Aorta (tissue), 5 donors: ENCODE data around the gene FSIP1. TPM values are rescaled to one million over a fixed set of nuclear protein-coding genes. Genes with fewer than 3 reads are reported as not detected.

Experiments
- ATAC-seq: fragments of 200-7000 bp; cut with Tn5 transposase; one replicate; pipeline ENCODE4 v1.9.1; 2022; ENCODE audit warnings: moderate library complexity; ENCODE audit not compliant: low FRiP score
- DNase-seq, 2 donors: peaks; one replicate each; pipeline ENCODE4 v3.0.0-alpha.2; 2020
- H3K27ac ChIP-seq, 2 donors: one replicate each; pipeline ENCODE4 v1.5.1; 2013; ENCODE audit warnings: low read length in 2 of 2, mild to moderate bottlenecking in 2 of 2, moderate library complexity in 2 of 2, control low read depth in 1 of 2, inconsistent platforms in 1 of 2, low read depth in 1 of 2
- H3K27me3 ChIP-seq, 2 donors: one replicate each; pipeline ENCODE4 v1.6.1; 2013; ENCODE audit warnings: control low read depth in 1 of 2, low read length in 1 of 2, mild to moderate bottlenecking in 1 of 2, moderate library complexity in 1 of 2; ENCODE audit not compliant: insufficient read depth in 2 of 2, control insufficient read depth in 1 of 2
- H3K36me3 ChIP-seq, 2 donors: one replicate each; pipeline ENCODE4 v1.6.1; 2013; ENCODE audit warnings: control low read depth in 1 of 2, low read length in 1 of 2, mild to moderate bottlenecking in 1 of 2; ENCODE audit not compliant: insufficient read depth in 2 of 2, control insufficient read depth in 1 of 2
- H3K4me1 ChIP-seq, 2 donors: one replicate each; pipeline ENCODE4 v1.6.1; 2013; ENCODE audit warnings: low read length in 2 of 2, control low read depth in 1 of 2, mild to moderate bottlenecking in 1 of 2, moderate library complexity in 1 of 2; ENCODE audit not compliant: insufficient read depth in 2 of 2, control insufficient read depth in 1 of 2
- H3K4me3 ChIP-seq, 2 donors: one replicate each; pipeline ENCODE4 v1.5.1; 2013; ENCODE audit warnings: low read length in 2 of 2, control low read depth in 1 of 2, mild to moderate bottlenecking in 1 of 2
- H3K9me3 ChIP-seq: one replicate; pipeline ENCODE4 v1.6.1; 2013; ENCODE audit warnings: mild to moderate bottlenecking, low read length; ENCODE audit not compliant: control insufficient read depth
- WGBS, 2 donors: extraction: QIAGEN DNeasy Blood & Tissue Kit; methylation state at CpG; one replicate each; pipeline ENCODE4 v1.1.7; 2013; 5-methylcytosine and 5-hydroxymethylcytosine counted together
- intact Hi-C, 2 donors: fragments of 100-400 bp; cut with DNase I; formaldehyde crosslinking; loops; one replicate each; pipeline versions ENCODE4 v1.14.2 to v1.15.0; 2022
- polyA plus RNA-seq, 2 donors: library from polyadenylated mRNA; stranded (reverse); fragments of 200-250 nt; gene quantifications; one replicate each; pipeline ENCODE4 v1.2.3, GENCODE V29; 2013
- total RNA-seq, 2 donors: library from RNA; stranded (reverse); fragmentation: NEBNext Ultra II Directional; extraction: Animal tissue kit (Norgen Biotek cat#: 25700); gene quantifications; one replicate each; pipeline ENCODE4 v1.2.1, GENCODE V29; 2021
- donor health status: healthy with polysubstance abuse.
- donor health status: Bipolar disorder and iron deficiency.
- donor health status: DM: no; HTN: no; CAD: no.
- donor health status: DM: no; HTN: no; CAD: no.
- donor health status: DM: yes; HTN: yes; CAD: no.

FSIP1 gene
- total and polyA plus RNA-seq, 4 donors: 1.2 TPM; not detected in 1

GRCh38 chr15:39797407-39797806 is 14.8 kb upstream of the FSIP1 start:
- H3K9me3 ChIP-seq: no peaks in the 10 kb centered on the region
- ATAC-seq: no peak
- no peaks in the 10 kb centered on the region for H3K4me1 ChIP-seq
- WGBS, 2 donors: 91 to 93% methylated on average over 6 of the region's 6 CpGs
- peaks cover 0 to 7% of the 10 kb centered on the region in 2 donors for H3K36me3 ChIP-seq
- no peak for DNase-seq
- no peak overlapping the region for H3K27ac ChIP-seq
- no peak overlapping the region for H3K4me3 ChIP-seq
- no peaks in the 10 kb centered on the region for H3K27me3 ChIP-seq
- intact Hi-C loops: no loop called here

- no peak for ATAC-seq
Observed at GRCh38 chr15:39796601-39797000, 14.0 kb upstream of the FSIP1 start.

GRCh38 chr15:39795486-39795885 is 12.8 kb upstream of the FSIP1 start:
- Histone ChIP-seq H3K27ac (no peak overlapping the region), H3K27me3 (no peaks in the 10 kb centered on the region), H3K4me1 (no peaks in the 10 kb centered on the region), H3K36me3 (peaks cover 0 to 7% of the 10 kb centered on the region in 2 donors), H3K9me3 (no peaks in the 10 kb centered on the region), H3K4me3 (no peak overlapping the region)
- intact Hi-C loops: no loop called here
- DNase-seq (no peak), ATAC-seq (no peak)
- 49 to 68% methylated on average over 3 of the region's 3 CpGs for WGBS, 2 donors

More at GRCh38 chr15:39796601-39797000, 14.0 kb upstream of the FSIP1 start:
- intact Hi-C loops: no loop called here
- Histone ChIP-seq H3K27ac (no peak overlapping the region), H3K27me3 (no peaks in the 10 kb centered on the region), H3K9me3 (no peaks in the 10 kb centered on the region), H3K4me3 (no peak overlapping the region), H3K4me1 (no peaks in the 10 kb centered on the region), H3K36me3 (peaks cover 0 to 7% of the 10 kb centered on the region in 2 donors)
- 92 to 94% methylated on average over 5 of the region's 5 CpGs for WGBS, 2 donors
- no peak for DNase-seq

GRCh38 chr15:39794954-39795353 is 12.3 kb upstream of the FSIP1 start:
- intact Hi-C loops: no loop called here
- H3K4me1 ChIP-seq: no peaks in the 10 kb centered on the region
- WGBS, 2 donors: 93 to 96% methylated on average over 3 of the region's 3 CpGs
- peaks cover 0 to 6% of the 10 kb centered on the region in 2 donors for H3K36me3 ChIP-seq
- H3K27me3 ChIP-seq: no peaks in the 10 kb centered on the region
- H3K27ac ChIP-seq: no peak overlapping the region
- no peak overlapping the region for H3K4me3 ChIP-seq
- no peaks in the 10 kb centered on the region for H3K9me3 ChIP-seq
- DNase-seq (no peak), ATAC-seq (no peak)

- intact Hi-C loops: no loop called here
- no peaks in the 10 kb centered on the region for H3K4me1 ChIP-seq
- 7 to 12% methylated on average over 4 of the region's 4 CpGs for WGBS, 2 donors
- DNase-seq (no peak), ATAC-seq (no peak)
- no peak overlapping the region for H3K27ac ChIP-seq
- no peak overlapping the region for H3K4me3 ChIP-seq
- H3K27me3 ChIP-seq: no peaks in the 10 kb centered on the region
- H3K36me3 ChIP-seq: peaks cover 0 to 4% of the 10 kb centered on the region in 2 donors
- no peaks in the 10 kb centered on the region for H3K9me3 ChIP-seq
Observed at GRCh38 chr15:39793923-39794322, 11.3 kb upstream of the FSIP1 start.

GRCh38 chr15:39792844-39793335 is 10.2 kb upstream of the FSIP1 start:
- WGBS, 2 donors: 62 to 74% methylated on average over 4 of the region's 4 CpGs
- no peak overlapping the region for H3K4me3 ChIP-seq
- H3K4me1 ChIP-seq: no peaks in the 10 kb centered on the region
- ATAC-seq (no peak), DNase-seq (no peak)
- H3K27ac ChIP-seq: no peak overlapping the region
- no peaks in the 10 kb centered on the region for H3K9me3 ChIP-seq
- H3K27me3 ChIP-seq: no peaks in the 10 kb centered on the region
- no peaks in the 10 kb centered on the region for H3K36me3 ChIP-seq
- intact Hi-C loops: no loop called here

GRCh38 chr15:39792025-39792843 is 9.6 kb upstream of the FSIP1 start:
- H3K27me3 ChIP-seq: no peaks in the 10 kb centered on the region
- intact Hi-C loops: no loop called here
- no peaks in the 10 kb centered on the region for H3K9me3 ChIP-seq
- H3K4me3 ChIP-seq: no peak overlapping the region
- H3K36me3 ChIP-seq: no peaks in the 10 kb centered on the region
- H3K4me1 ChIP-seq: no peaks in the 10 kb centered on the region
- H3K27ac ChIP-seq: no peak overlapping the region
- ATAC-seq: no peak
- DNase-seq: no peak
- 74 to 81% methylated on average over 5 of the region's 5 CpGs for WGBS, 2 donors

GRCh38 chr15:39789736-39790135 is 7.1 kb upstream of the FSIP1 start:
- Histone ChIP-seq H3K36me3 (no peaks in the 10 kb centered on the region), H3K4me1 (no peaks in the 10 kb centered on the region), H3K4me3 (no peak overlapping the region), H3K27ac (no peak overlapping the region), H3K9me3 (no peaks in the 10 kb centered on the region), H3K27me3 (no peaks in the 10 kb centered on the region)
- WGBS, 2 donors: 78 to 80% methylated on average over 4 of the region's 4 CpGs
- no peak for DNase-seq
- no peak for ATAC-seq
- intact Hi-C loops: loop anchor here (5.0 to 10.0 kb wide), 5 partner anchors 83 to 245 kb away; partner anchors contain the start of genes GPR176 (in 1 of the 2) and SRP14 (in 1 of the 2)
